Measurements from ENCODE around the gene ZNF618.

ZNF618 gene

GRCh38 chr9:114003758-114004157, 127.6 kb downstream of the ZNF618 start:
- TF ChIP-seq CTCF (IDR thresholded peaks at IDR 0.05; ENCODE audit: insufficient read depth, missing control alignments) = no peak
- DNase-seq (ENCODE audit: insufficient read length, low spot score) (no peak), FAIRE-seq (no peak)

GRCh38 chr9:114004221-114004716, 128.2 kb downstream of the ZNF618 start:
- TF ChIP-seq CTCF (IDR thresholded peaks at IDR 0.05; ENCODE audit: insufficient read depth, missing control alignments) = no peak
- DNase-seq (ENCODE audit: insufficient read length, low spot score) (no peak), FAIRE-seq (no peak)

- no peak for TF ChIP-seq CTCF (IDR thresholded peaks at IDR 0.05; ENCODE audit: insufficient read depth, missing control alignments)
- no peak for DNase-seq (ENCODE audit: insufficient read length, low spot score)
- FAIRE-seq = no peak
Measured at GRCh38 chr9:114005371-114006154, 129.5 kb downstream of the ZNF618 start.

- no peak for TF ChIP-seq CTCF (IDR thresholded peaks at IDR 0.05; ENCODE audit: insufficient read depth, missing control alignments)
- FAIRE-seq (no peak), DNase-seq (ENCODE audit: insufficient read length, low spot score) (no peak)
Measured at GRCh38 chr9:114006155-114006550, 130.0 kb downstream of the ZNF618 start.

GRCh38 chr9:114006931-114007691, 131.0 kb downstream of the ZNF618 start:
- TF ChIP-seq CTCF (IDR thresholded peaks at IDR 0.05; ENCODE audit: insufficient read depth, missing control alignments) = no peak
- DNase-seq (ENCODE audit: insufficient read length, low spot score) (no peak), FAIRE-seq (no peak)

GRCh38 chr9:114007991-114008666, 132.0 kb downstream of the ZNF618 start:
- FAIRE-seq = no peak
- TF ChIP-seq CTCF (IDR thresholded peaks at IDR 0.05; ENCODE audit: insufficient read depth, missing control alignments) = no peak

More at GRCh38 chr9:114007991-114008666, 132.0 kb downstream of the ZNF618 start:
- DNase-seq (ENCODE audit: insufficient read length, low spot score) = no peak
